Chondrocyte (in vitro differentiated cells): Measurements from ENCODE around the gene COL24A1. TPM values are rescaled to one million over a fixed set of nuclear protein-coding genes. Genes with fewer than 3 reads are reported as not detected.

Experiments
- DNase-seq: peaks from one replicate; pipeline ENCODE4 v3.0.0; 2021; ENCODE audit warnings: mixed read lengths, low spot score
- H3K27ac Mint-ChIP-seq: one replicate; pipeline ENCODE4 v1.8.0; 2021; ENCODE audit warnings: mild to moderate bottlenecking, moderate library complexity, mixed read lengths; ENCODE audit not compliant: unreplicated experiment
- H3K27me3 Mint-ChIP-seq: 2 replicates; pipeline ENCODE4 v1.8.0; 2021; ENCODE audit warnings: low read depth, mixed read lengths
- H3K36me3 Mint-ChIP-seq: 2 replicates; pipeline ENCODE4 v1.8.0; 2021; ENCODE audit warnings: low read depth, mixed read lengths
- H3K4me1 Mint-ChIP-seq: 2 replicates; pipeline ENCODE4 v1.8.0; 2021; ENCODE audit warnings: low read depth, mild to moderate bottlenecking, mixed read lengths
- H3K4me3 Mint-ChIP-seq: one replicate; pipeline ENCODE4 v1.8.0; 2021; ENCODE audit warnings: mild to moderate bottlenecking, moderate library complexity, mixed read lengths; ENCODE audit not compliant: unreplicated experiment
- H3K9me3 Mint-ChIP-seq: 2 replicates; pipeline ENCODE4 v1.8.0; 2021; ENCODE audit warnings: low read depth, mixed read lengths
- CTCF ChIP-seq: fragments of 200-600 bp; sonication (generic); IDR thresholded peaks from 2 replicates; pipeline ENCODE4 v1.5.0; 2021; ENCODE audit warnings: antibody characterized with exemption, mild to moderate bottlenecking, moderate library complexity
- long read RNA-seq: library from polyadenylated mRNA; stranded (forward); transcript quantifications from one replicate; pipeline ENCODE4 v2.0.0, GENCODE V29; 2021
- total RNA-seq: library from RNA; stranded (reverse); gene quantifications from 3 replicates; pipeline ENCODE4 v1.2.1, GENCODE V29; 2021

The COL24A1 gene
- 0.18 to 2.8 TPM (median 0.30 TPM) in 3 replicates for total RNA-seq
- long read RNA-seq, partial matches to known transcripts, result 0 of 1 reads
- long read RNA-seq, other reads (novel, unspliced or antisense), result 1 of 1 reads

- H3K9me3 Mint-ChIP-seq, result no peaks in the 10 kb centered on the region
- peaks cover 28% of the 10 kb centered on the region for H3K4me1 Mint-ChIP-seq
- H3K27ac Mint-ChIP-seq, result peak within 1 kb of the TSS; percentile 17
- no peaks in the 10 kb centered on the region for H3K36me3 Mint-ChIP-seq
- DNase-seq, result peak; percentile 84
- H3K4me3 Mint-ChIP-seq, result peak within 1 kb of the TSS; percentile 73
- peaks cover 17% of the 10 kb centered on the region for H3K27me3 Mint-ChIP-seq
- no peak for TF ChIP-seq CTCF
These were observed at the start of gene COL24A1 for GRCh38 chr1:86156566-86157455. COL24A1 (minus strand) TSS chr1:86156772; CDS start chr1:86156396, 376 bp downstream.

GRCh38 chr1:86205741-86206140 lies 49.2 kb upstream of the COL24A1 start:
- TF ChIP-seq CTCF, result no peak
- no peak for DNase-seq

GRCh38 chr1:86202552-86203340 lies 46.2 kb upstream of the COL24A1 start:
- Mint-ChIP-seq H3K4me1 (peaks cover 20% of the 10 kb centered on the region), H3K27me3 (no peaks in the 10 kb centered on the region), H3K27ac (no peak overlapping the region), H3K36me3 (no peaks in the 10 kb centered on the region), H3K9me3 (no peaks in the 10 kb centered on the region), H3K4me3 (no peak overlapping the region)
- no peak for TF ChIP-seq CTCF
- no peak for DNase-seq

More at GRCh38 chr1:86205741-86206140, 49.2 kb upstream of the COL24A1 start:
- no peaks in the 10 kb centered on the region for H3K36me3 Mint-ChIP-seq
- H3K4me1 Mint-ChIP-seq, result peaks cover 21% of the 10 kb centered on the region
- no peaks in the 10 kb centered on the region for H3K27me3 Mint-ChIP-seq
- no peak overlapping the region for H3K27ac Mint-ChIP-seq
- H3K4me3 Mint-ChIP-seq, result no peak overlapping the region
- H3K9me3 Mint-ChIP-seq, result no peaks in the 10 kb centered on the region

DNA sequence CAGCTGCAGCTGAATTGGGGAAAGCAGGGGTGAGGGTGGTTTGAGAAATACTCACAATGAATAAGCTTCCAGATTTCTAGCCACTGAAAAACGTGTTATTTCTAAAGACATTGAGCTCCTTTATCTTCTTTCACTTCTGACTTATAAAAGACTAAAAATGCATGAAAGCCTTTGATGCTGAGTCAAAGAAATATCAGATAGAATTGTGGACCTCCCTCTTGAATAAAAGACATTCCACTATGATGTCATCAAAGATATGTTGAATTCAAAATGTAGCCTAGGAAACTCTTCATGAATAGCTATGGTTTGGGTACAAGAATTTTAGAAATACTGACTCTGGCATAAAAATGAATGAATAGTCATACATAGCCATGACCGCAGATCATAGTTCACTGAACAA lies 44.7 kb upstream of the COL24A1 start:
- no peaks in the 10 kb centered on the region for H3K27me3 Mint-ChIP-seq
- H3K4me1 Mint-ChIP-seq, result peaks cover 12% of the 10 kb centered on the region
- H3K36me3 Mint-ChIP-seq, result no peaks in the 10 kb centered on the region
- H3K9me3 Mint-ChIP-seq, result no peaks in the 10 kb centered on the region
- H3K27ac Mint-ChIP-seq, result no peak overlapping the region
- TF ChIP-seq CTCF, result no peak
- DNase-seq, result no peak
- H3K4me3 Mint-ChIP-seq, result no peak overlapping the region

DNA sequence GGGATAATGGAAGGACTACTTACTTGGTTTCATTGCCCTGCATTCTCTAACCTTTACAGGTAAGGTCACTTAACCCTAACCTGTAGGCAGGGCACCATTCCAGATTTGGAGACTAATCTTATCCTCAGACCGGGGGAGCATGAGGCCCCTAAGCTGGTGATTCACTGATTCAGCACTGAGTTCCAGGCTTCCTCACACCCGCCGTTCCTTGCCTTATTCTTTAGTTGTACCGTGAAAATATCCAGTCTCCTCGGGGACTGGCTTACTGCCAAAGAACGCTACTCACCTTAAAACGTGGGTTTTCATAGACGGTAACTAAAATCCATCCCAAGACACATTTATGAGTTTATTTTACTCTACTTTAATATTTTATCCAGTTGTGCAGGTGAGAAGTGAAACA lies 44.3 kb upstream of the COL24A1 start:
- no peak for DNase-seq
- Mint-ChIP-seq H3K9me3 (no peaks in the 10 kb centered on the region), H3K27me3 (peaks cover 4% of the 10 kb centered on the region), H3K36me3 (no peaks in the 10 kb centered on the region), H3K4me1 (peaks cover 8% of the 10 kb centered on the region), H3K27ac (no peak overlapping the region), H3K4me3 (no peak overlapping the region)
- TF ChIP-seq CTCF, result no peak
